ENCODE measurements around the gene TBX1. TPM values are rescaled to one million over a fixed set of nuclear protein-coding genes. Genes with fewer than 3 reads are reported as not detected.

The TBX1 gene
- total and polyA plus RNA-seq, 2 of the 8 experiments (the other 6 are each of a cell fraction or from before 2014, with no cell fraction given): 0.28 TPM; not detected in 1

- Histone ChIP-seq H3K18ac (ENCODE audit: extremely low read depth, low read length) (no peak overlapping the region), H4K8ac (ENCODE audit: extremely low read depth, insufficient read depth, low read length) (no peak overlapping the region), H2BK15ac (ENCODE audit: low read length) (no peak overlapping the region), H3K79me1 (ENCODE audit: low read depth, low read length) (0 out of 2 replicates have a peak, but pooled peaks cover 2% of the 10 kb centered on the region), H3K4me2 (ENCODE audit: insufficient read depth in 1 of 2, low read depth in 2 of 2, low read length in 2 of 2) (no peak overlapping the region), H3K4ac (replicated peaks; ENCODE audit: insufficient read length, low read depth, low read length) (no peak overlapping the region), H3K56ac (replicated peaks; ENCODE audit: insufficient read length, low read depth, low read length) (no peak overlapping the region), H4K5ac (ENCODE audit: insufficient read length, low read depth, low read length) (no peak overlapping the region), H3K14ac (ENCODE audit: insufficient read length) (no peak overlapping the region), H3K9me3 (ENCODE audit: insufficient read depth in 2 of 2, low read depth in 1 of 2, low read length in 1 of 2) (no peaks in the 10 kb centered on the region), H2BK120ac (replicated peaks; ENCODE audit: low read depth, low read length) (no peak overlapping the region), H3K9ac (replicated peaks in 1 of 4; ENCODE audit: extremely low read depth in 1 of 4, low read depth in 3 of 4, low read length in 3 of 4) (no peak overlapping the region), H2AK5ac (ENCODE audit: low read depth, low read length) (no peak overlapping the region), H3K27ac (ENCODE audit: low read depth, low read length) (no peak overlapping the region), H2BK5ac (ENCODE audit: low read depth, low read length) (no peak overlapping the region), H3K36me3 (ENCODE audit: control insufficient read depth in 2 of 4, insufficient read depth in 4 of 4, low read length in 3 of 4) (no peaks in the 10 kb centered on the region), H2AFZ (ENCODE audit: low read length) (no peak overlapping the region), H3K23me2 (ENCODE audit: low read depth, low read length) (no peaks in the 10 kb centered on the region), H3K4me3 (ENCODE audit: extremely low read depth in 1 of 4, insufficient read depth in 2 of 4, low read depth in 3 of 4, low read length in 4 of 4) (no peak overlapping the region), H3K27me3 (replicated peaks in 1 of 4; ENCODE audit: control insufficient read depth in 3 of 4, extremely low read depth in 1 of 4, insufficient read depth in 3 of 4, low read length in 3 of 4) (no peaks in the 10 kb centered on the region), H4K91ac (replicated peaks; ENCODE audit: insufficient read length, low read length) (no peak overlapping the region), H3K23ac (ENCODE audit: insufficient read length) (no peak overlapping the region), H2BK20ac (ENCODE audit: low read length) (no peak overlapping the region), H4K20me1 (replicated peaks in 1 of 2; ENCODE audit: control insufficient read depth in 1 of 2, insufficient read depth in 2 of 2, low read length in 2 of 2) (peaks cover 0 to 5% of the 10 kb centered on the region in 2 experiments), H2BK12ac (ENCODE audit: low read depth, low read length) (no peak overlapping the region), H3K79me2 (ENCODE audit: control insufficient read depth in 1 of 2, insufficient read depth in 2 of 2, low read length in 2 of 2) (no peaks in the 10 kb centered on the region), H3K4me1 (replicated peaks in 1 of 4; ENCODE audit: control insufficient read depth in 3 of 4, insufficient read depth in 4 of 4, low read length in 3 of 4) (no peaks in the 10 kb centered on the region; a peak in 1 of 7 replicates)
- WGBS, 2 experiments (ENCODE audit: extremely low coverage in 1 of 2, insufficient coverage in 1 of 2, insufficient read length in 1 of 2, insufficient replicate concordance in 2 of 2, low coverage in 1 of 2, low lambda C conversion rate in 2 of 2, missing lambda C conversion rate in 1 of 2): 94% methylated on average over 6 of the region's 6 CpGs; no CpG with 5 or more reads in 1 of the 2 experiments
- ChIA-PET CTCF (ENCODE audit: partially characterized antibody) (interaction anchor here (0.9 to 1.2 kb wide), 3 partner anchors 34 to 116 kb away, joined by 3 to 4 read pairs (median 4); no protein-coding TSS in a partner anchor), POLR2A (ENCODE audit: partially characterized antibody) (interaction anchor here (0.6 kb wide), 1 partner anchor 354 kb away, joined by 3 read pairs; no protein-coding TSS in a partner anchor)
- DNase-seq (ENCODE audit: low read depth in 1 of 2, low spot score in 2 of 2) (no peak), FAIRE-seq (no peak)
- no peak for TF ChIP-seq POU5F1 (IDR thresholded peaks at IDR 0.05; ENCODE audit: low read depth, low read length)
- TF ChIP-seq, protein P1, sequence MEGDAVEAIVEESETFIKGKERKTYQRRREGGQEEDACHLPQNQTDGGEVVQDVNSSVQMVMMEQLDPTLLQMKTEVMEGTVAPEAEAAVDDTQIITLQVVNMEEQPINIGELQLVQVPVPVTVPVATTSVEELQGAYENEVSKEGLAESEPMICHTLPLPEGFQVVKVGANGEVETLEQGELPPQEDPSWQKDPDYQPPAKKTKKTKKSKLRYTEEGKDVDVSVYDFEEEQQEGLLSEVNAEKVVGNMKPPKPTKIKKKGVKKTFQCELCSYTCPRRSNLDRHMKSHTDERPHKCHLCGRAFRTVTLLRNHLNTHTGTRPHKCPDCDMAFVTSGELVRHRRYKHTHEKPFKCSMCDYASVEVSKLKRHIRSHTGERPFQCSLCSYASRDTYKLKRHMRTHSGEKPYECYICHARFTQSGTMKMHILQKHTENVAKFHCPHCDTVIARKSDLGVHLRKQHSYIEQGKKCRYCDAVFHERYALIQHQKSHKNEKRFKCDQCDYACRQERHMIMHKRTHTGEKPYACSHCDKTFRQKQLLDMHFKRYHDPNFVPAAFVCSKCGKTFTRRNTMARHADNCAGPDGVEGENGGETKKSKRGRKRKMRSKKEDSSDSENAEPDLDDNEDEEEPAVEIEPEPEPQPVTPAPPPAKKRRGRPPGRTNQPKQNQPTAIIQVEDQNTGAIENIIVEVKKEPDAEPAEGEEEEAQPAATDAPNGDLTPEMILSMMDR (IDR thresholded peaks at IDR 0.05; ENCODE audit: control extremely low read depth in 1 of 3, insufficient read depth in 1 of 3, low read depth in 1 of 3, low read length in 3 of 3): no peak
- TF ChIP-seq TEAD4 (IDR thresholded peaks at IDR 0.05; ENCODE audit: low read depth, low read length): no peak
- no peak for TF ChIP-seq KDM1A (IDR thresholded peaks at IDR 0.05; ENCODE audit: borderline replicate concordance, low read length)
Observed at GRCh38 chr22:19795617-19796008, 35.0 kb downstream of the TBX1 start.
